GM23338 (cell line): Measurements from ENCODE around the gene ZBTB48. TPM values are rescaled to one million over a fixed set of nuclear protein-coding genes. Genes with fewer than 3 reads are reported as not detected.

Experiments used
- ATAC-seq: fragments of 200-7000 bp; cut with Tn5 transposase; 3 replicates; pipeline ENCODE4 v1.9.1; 2020
- DNase-seq: peaks from one replicate; pipeline ENCODE4 v3.0.0-alpha.2; 2015; ENCODE audit warnings: low spot score
- H2AFZ ChIP-seq: fragments of 200-600 bp; sonication (generic); 2 replicates; pipeline ENCODE4 v1.8.0; 2016; ENCODE audit warnings: antibody characterized with exemption, mild to moderate bottlenecking, moderate library complexity
- H3F3A ChIP-seq: fragments of 200-600 bp; sonication (generic); replicated peaks from 2 replicates; pipeline ENCODE4 v1.8.0; 2017; ENCODE audit warnings: antibody characterized with exemption, mixed run types, low read depth
- H3K27ac ChIP-seq: fragments of 200-600 bp; sonication (generic); 2 replicates; pipeline ENCODE4 v1.6.1; 2016; ENCODE audit warnings: low read depth
- H3K27me3 ChIP-seq: fragments of 200-600 bp; sonication (generic); 2 replicates; pipeline ENCODE4 v1.8.0; 2016; ENCODE audit warnings: mild to moderate bottlenecking, mixed run types, moderate library complexity; ENCODE audit not compliant: insufficient read depth
- H3K36me3 ChIP-seq: fragments of 200-600 bp; sonication (generic); 2 replicates; pipeline ENCODE4 v1.8.0; 2016; ENCODE audit warnings: mild to moderate bottlenecking; ENCODE audit not compliant: insufficient read depth
- H3K4me1 ChIP-seq: fragments of 200-600 bp; sonication (generic); 2 replicates; pipeline ENCODE4 v1.8.0; 2016; ENCODE audit warnings: mild to moderate bottlenecking, moderate library complexity; ENCODE audit not compliant: insufficient read depth
- H3K4me2 ChIP-seq: fragments of 200-600 bp; sonication (generic); 2 replicates; pipeline ENCODE4 v1.7.1; 2017; ENCODE audit warnings: mixed run types
- H3K4me3 ChIP-seq: fragments of 200-600 bp; sonication (generic); 2 replicates; pipeline ENCODE4 v1.6.1; 2016; ENCODE audit warnings: mixed run types
- H3K79me2 ChIP-seq: fragments of 200-600 bp; sonication (generic); replicated peaks from 2 replicates; pipeline ENCODE4 v1.8.0; 2017; ENCODE audit warnings: mild to moderate bottlenecking; ENCODE audit not compliant: insufficient read depth
- H3K9me2 ChIP-seq: fragments of 200-600 bp; sonication (generic); 2 replicates; pipeline ENCODE4 v1.8.0; 2017; ENCODE audit not compliant: insufficient read depth
- H4K20me1 ChIP-seq: fragments of 200-600 bp; sonication (generic); replicated peaks from 2 replicates; pipeline ENCODE4 v1.8.0; 2017; ENCODE audit warnings: mild to moderate bottlenecking; ENCODE audit not compliant: insufficient read depth
- H3K27ac Mint-ChIP-seq: 2 replicates; pipeline ENCODE4 v1.8.0; 2020; ENCODE audit warnings: inconsistent platforms, mild to moderate bottlenecking, moderate library complexity, mixed read lengths
- H3K27me3 Mint-ChIP-seq: 3 replicates; pipeline ENCODE4 v1.8.0; 2022; ENCODE audit warnings: low read depth, mild to moderate bottlenecking, moderate library complexity, mixed read lengths, inconsistent platforms; ENCODE audit not compliant: insufficient read depth, poor library complexity
- H3K36me3 Mint-ChIP-seq: 3 replicates; pipeline ENCODE4 v1.8.0; 2021; ENCODE audit warnings: low read depth, mild to moderate bottlenecking, inconsistent platforms, moderate library complexity, mixed read lengths
- H3K4me1 Mint-ChIP-seq: 3 replicates; pipeline ENCODE4 v1.8.0; 2020; ENCODE audit warnings: mild to moderate bottlenecking, inconsistent platforms, mixed read lengths
- H3K4me3 Mint-ChIP-seq: 3 replicates; pipeline ENCODE4 v1.8.0; 2021; ENCODE audit warnings: moderate library complexity, mild to moderate bottlenecking, inconsistent platforms, mixed read lengths
- H3K9me3 Mint-ChIP-seq: 3 replicates; pipeline ENCODE4 v1.8.0; 2020; ENCODE audit warnings: moderate library complexity, mild to moderate bottlenecking, inconsistent platforms, mixed read lengths
- CREB1 ChIP-seq: fragments of 250-450 bp; sonication (Bioruptor Pico); IDR thresholded peaks from 2 replicates; pipeline ENCODE4 v1.5.0; 2020; ENCODE audit warnings: low read depth, mild to moderate bottlenecking, moderate library complexity
- CTCF ChIP-seq, 2 experiments: fragments of 200-600 bp in 1 of 2; sonication (generic) in 1 of 2; conservative IDR thresholded peaks; 2 replicates each; pipeline versions ENCODE4 v1.5.1 to v1.6.1; 2016 to 2017; ENCODE audit warnings: antibody characterized with exemption in 2 of 2, low read depth in 2 of 2, mild to moderate bottlenecking in 2 of 2, moderate library complexity in 1 of 2
- EZH2 ChIP-seq: fragments of 200-600 bp; sonication (generic); IDR thresholded peaks from one replicate; pipeline ENCODE4 v1.8.0; 2017; ENCODE audit warnings: antibody characterized with exemption, mild to moderate bottlenecking, low read depth; ENCODE audit not compliant: unreplicated experiment
- EZH2phosphoT487 ChIP-seq: fragments of 200-600 bp; sonication (generic); IDR thresholded peaks from one replicate; pipeline ENCODE4 v1.8.1; 2018; ENCODE audit warnings: antibody characterized with exemption; ENCODE audit not compliant: unreplicated experiment
- JUNB ChIP-seq: IDR thresholded peaks from one replicate; pipeline ENCODE4 v1.6.1; 2016; ENCODE audit warnings: antibody characterized with exemption; ENCODE audit not compliant: unreplicated experiment
- NANOG ChIP-seq: IDR thresholded peaks from 2 replicates; pipeline ENCODE4 v1.6.1; 2016; ENCODE audit warnings: antibody characterized with exemption, borderline replicate concordance
- POLR2AphosphoS5 ChIP-seq: IDR thresholded peaks from 2 replicates; pipeline ENCODE4 v1.6.1; 2016; ENCODE audit warnings: antibody characterized with exemption, low read depth
- REST ChIP-seq: IDR thresholded peaks from one replicate; pipeline ENCODE4 v1.6.1; 2018; ENCODE audit warnings: antibody characterized with exemption; ENCODE audit not compliant: unreplicated experiment
- STAT1 ChIP-seq: IDR thresholded peaks from one replicate; pipeline ENCODE4 v1.6.1; 2016; ENCODE audit warnings: antibody characterized with exemption; ENCODE audit not compliant: unreplicated experiment
- ZNF114 ChIP-seq: fragments of 250-450 bp; sonication (Bioruptor Pico); IDR thresholded peaks from 2 replicates; pipeline ENCODE4 v1.5.0; 2020; ENCODE audit warnings: mild to moderate bottlenecking, moderate library complexity
- ZNF331 ChIP-seq: fragments of 250-450 bp; sonication (Bioruptor Pico); IDR thresholded peaks from 2 replicates; pipeline ENCODE4 v1.5.0; 2020; ENCODE audit warnings: low read depth, mild to moderate bottlenecking, moderate library complexity
- polyA plus RNA-seq: library from polyadenylated mRNA; unstranded; fragments of >200 nt; fragmentation: Nextera tagmentation; extraction: Ambion mirVana; gene quantifications from 2 replicates; pipeline ENCODE4 v1.2.1, GENCODE V29; 2016
- total RNA-seq: library from RNA; depleted of rRNA; stranded (reverse); fragments of >200 nt; shearing (Covaris generic); gene quantifications from 2 replicates; pipeline ENCODE4 v1.2.3, GENCODE V29; 2014
- TF ChIP-seq, protein P1 (sequence below): IDR thresholded peaks from 2 replicates; pipeline ENCODE4 v1.6.1; 2016; ENCODE audit warnings: antibody characterized with exemption
- TF ChIP-seq, protein P2 (sequence below): fragments of 250-450 bp; sonication (Bioruptor Pico); IDR thresholded peaks from 2 replicates; pipeline ENCODE4 v1.5.0; 2020; ENCODE audit warnings: mild to moderate bottlenecking, moderate library complexity

The ZBTB48 gene
- total and polyA plus RNA-seq, 2 experiments from 2014 or later, result 17.3 to 25.5 TPM

DNA sequence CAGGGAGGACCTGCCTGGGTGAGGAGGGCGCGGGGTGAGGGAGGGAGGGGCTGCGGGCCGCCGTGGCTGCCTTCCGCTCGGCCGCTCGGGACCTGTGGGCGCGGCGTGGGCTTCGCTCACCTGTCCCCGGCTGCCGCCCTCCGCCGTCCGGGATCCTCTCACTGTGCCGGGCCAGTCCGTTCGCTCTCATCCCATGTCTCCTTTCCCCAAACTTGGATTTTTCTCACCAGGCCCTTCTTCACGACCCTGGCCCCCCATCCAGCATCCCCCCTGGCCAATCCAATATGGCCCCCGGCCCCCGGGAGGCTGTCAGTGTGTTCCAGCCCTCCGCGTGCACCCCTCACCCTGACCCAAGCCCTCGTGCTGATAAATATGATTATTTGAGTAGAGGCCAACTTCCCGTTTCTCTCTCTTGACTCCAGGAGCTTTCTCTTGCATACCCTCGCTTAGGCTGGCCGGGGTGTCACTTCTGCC lies 362 bp downstream of the ZBTB48 start:
- H3K4me3 Mint-ChIP-seq, result peak overlapping the region; percentile 95
- no peaks in the 10 kb centered on the region for H3K27me3 ChIP-seq
- peak; percentile 30 for ATAC-seq
- H3K27me3 Mint-ChIP-seq, result peaks cover 8% of the 10 kb centered on the region
- H3K79me2 ChIP-seq, result peaks cover 16% of the 10 kb centered on the region
- peak overlapping the region; percentile 93 for H3K27ac Mint-ChIP-seq
- no peaks in the 10 kb centered on the region; the same call in 1 of the 2 replicates for H3F3A ChIP-seq
- no peaks in the 10 kb centered on the region; the same call in 1 of the 2 replicates for H4K20me1 ChIP-seq
- peak overlapping the region; percentile 97 for H3K4me2 ChIP-seq
- peaks cover 2% of the 10 kb centered on the region; the same call in 1 of the 3 replicates for H3K36me3 Mint-ChIP-seq
- H3K9me2 ChIP-seq, result no peaks in the 10 kb centered on the region
- H3K27ac ChIP-seq, result no peak overlapping the region
- no peak for DNase-seq
- peaks cover 13% of the 10 kb centered on the region; the same call in 1 of the 2 replicates for H3K4me1 ChIP-seq
- no peaks in the 10 kb centered on the region for H3K9me3 Mint-ChIP-seq
- H3K36me3 ChIP-seq, result no peaks in the 10 kb centered on the region
- TF ChIP-seq, protein P1, sequence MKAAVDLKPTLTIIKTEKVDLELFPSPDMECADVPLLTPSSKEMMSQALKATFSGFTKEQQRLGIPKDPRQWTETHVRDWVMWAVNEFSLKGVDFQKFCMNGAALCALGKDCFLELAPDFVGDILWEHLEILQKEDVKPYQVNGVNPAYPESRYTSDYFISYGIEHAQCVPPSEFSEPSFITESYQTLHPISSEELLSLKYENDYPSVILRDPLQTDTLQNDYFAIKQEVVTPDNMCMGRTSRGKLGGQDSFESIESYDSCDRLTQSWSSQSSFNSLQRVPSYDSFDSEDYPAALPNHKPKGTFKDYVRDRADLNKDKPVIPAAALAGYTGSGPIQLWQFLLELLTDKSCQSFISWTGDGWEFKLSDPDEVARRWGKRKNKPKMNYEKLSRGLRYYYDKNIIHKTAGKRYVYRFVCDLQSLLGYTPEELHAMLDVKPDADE, result no peak
- no peak for TF ChIP-seq REST
- TF ChIP-seq ZNF331 (CRISPR knock-in tag), result no peak
- no peak for TF ChIP-seq POLR2AphosphoS5
- no peak for TF ChIP-seq CREB1 (CRISPR knock-in tag)
- no peak for TF ChIP-seq ZNF114 (CRISPR knock-in tag)
- TF ChIP-seq, protein P2, sequence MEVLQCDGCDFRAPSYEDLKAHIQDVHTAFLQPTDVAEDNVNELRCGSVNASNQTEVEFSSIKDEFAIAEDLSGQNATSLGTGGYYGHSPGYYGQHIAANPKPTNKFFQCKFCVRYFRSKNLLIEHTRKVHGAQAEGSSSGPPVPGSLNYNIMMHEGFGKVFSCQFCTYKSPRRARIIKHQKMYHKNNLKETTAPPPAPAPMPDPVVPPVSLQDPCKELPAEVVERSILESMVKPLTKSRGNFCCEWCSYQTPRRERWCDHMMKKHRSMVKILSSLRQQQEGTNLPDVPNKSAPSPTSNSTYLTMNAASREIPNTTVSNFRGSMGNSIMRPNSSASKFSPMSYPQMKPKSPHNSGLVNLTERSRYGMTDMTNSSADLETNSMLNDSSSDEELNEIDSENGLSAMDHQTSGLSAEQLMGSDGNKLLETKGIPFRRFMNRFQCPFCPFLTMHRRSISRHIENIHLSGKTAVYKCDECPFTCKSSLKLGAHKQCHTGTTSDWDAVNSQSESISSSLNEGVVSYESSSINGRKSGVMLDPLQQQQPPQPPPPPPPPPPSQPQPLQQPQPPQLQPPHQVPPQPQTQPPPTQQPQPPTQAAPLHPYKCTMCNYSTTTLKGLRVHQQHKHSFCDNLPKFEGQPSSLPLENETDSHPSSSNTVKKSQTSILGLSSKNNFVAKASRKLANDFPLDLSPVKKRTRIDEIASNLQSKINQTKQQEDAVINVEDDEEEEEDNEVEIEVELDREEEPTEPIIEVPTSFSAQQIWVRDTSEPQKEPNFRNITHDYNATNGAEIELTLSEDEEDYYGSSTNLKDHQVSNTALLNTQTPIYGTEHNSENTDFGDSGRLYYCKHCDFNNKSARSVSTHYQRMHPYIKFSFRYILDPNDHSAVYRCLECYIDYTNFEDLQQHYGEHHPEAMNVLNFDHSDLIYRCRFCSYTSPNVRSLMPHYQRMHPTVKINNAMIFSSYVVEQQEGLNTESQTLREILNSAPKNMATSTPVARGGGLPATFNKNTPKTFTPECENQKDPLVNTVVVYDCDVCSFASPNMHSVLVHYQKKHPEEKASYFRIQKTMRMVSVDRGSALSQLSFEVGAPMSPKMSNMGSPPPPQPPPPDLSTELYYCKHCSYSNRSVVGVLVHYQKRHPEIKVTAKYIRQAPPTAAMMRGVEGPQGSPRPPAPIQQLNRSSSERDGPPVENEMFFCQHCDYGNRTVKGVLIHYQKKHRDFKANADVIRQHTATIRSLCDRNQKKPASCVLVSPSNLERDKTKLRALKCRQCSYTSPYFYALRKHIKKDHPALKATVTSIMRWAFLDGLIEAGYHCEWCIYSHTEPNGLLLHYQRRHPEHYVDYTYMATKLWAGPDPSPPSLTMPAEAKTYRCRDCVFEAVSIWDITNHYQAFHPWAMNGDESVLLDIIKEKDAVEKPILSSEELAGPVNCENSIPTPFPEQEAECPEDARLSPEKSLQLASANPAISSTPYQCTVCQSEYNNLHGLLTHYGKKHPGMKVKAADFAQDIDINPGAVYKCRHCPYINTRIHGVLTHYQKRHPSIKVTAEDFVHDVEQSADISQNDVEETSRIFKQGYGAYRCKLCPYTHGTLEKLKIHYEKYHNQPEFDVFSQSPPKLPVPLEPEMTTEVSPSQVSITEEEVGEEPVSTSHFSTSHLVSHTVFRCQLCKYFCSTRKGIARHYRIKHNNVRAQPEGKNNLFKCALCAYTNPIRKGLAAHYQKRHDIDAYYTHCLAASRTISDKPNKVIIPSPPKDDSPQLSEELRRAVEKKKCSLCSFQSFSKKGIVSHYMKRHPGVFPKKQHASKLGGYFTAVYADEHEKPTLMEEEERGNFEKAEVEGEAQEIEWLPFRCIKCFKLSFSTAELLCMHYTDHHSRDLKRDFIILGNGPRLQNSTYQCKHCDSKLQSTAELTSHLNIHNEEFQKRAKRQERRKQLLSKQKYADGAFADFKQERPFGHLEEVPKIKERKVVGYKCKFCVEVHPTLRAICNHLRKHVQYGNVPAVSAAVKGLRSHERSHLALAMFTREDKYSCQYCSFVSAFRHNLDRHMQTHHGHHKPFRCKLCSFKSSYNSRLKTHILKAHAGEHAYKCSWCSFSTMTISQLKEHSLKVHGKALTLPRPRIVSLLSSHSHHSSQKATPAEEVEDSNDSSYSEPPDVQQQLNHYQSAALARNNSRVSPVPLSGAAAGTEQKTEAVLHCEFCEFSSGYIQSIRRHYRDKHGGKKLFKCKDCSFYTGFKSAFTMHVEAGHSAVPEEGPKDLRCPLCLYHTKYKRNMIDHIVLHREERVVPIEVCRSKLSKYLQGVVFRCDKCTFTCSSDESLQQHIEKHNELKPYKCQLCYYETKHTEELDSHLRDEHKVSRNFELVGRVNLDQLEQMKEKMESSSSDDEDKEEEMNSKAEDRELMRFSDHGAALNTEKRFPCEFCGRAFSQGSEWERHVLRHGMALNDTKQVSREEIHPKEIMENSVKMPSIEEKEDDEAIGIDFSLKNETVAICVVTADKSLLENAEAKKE (CRISPR knock-in tag), result no peak
- no peak for TF ChIP-seq JUNB
- TF ChIP-seq NANOG, result no peak
- TF ChIP-seq EZH2, result no peak
- TF ChIP-seq EZH2phosphoT487, result no peak
- TF ChIP-seq STAT1, result no peak
- no peak for TF ChIP-seq CTCF (conservative IDR thresholded peaks at IDR 0.05; ENCODE audit: low read depth in 2 of 2)
- H3K4me3 ChIP-seq, result peak overlapping the region; percentile 95
- peaks cover 20% of the 10 kb centered on the region for H3K4me1 Mint-ChIP-seq
- peak overlapping the region; percentile 78; the same call in 1 of the 2 replicates for H2AFZ ChIP-seq
